Posterior vena cava (tissue), 2 donors: Measurements from ENCODE around the gene RBL1. TPM values are rescaled to one million over a fixed set of nuclear protein-coding genes. Genes with fewer than 3 reads are reported as not detected.
"Not testable (repeated sequence)": the region's sequence is repeated elsewhere in the genome, so short reads cannot be mapped to it uniquely, and the experiment has no call there.

ENCODE experiments used
- DNase-seq: peaks from one replicate; pipeline ENCODE4 v3.0.0-alpha.2; 2020; ENCODE audit warnings: low spot score
- intact Hi-C, 2 donors: fragments of 100-400 bp; cut with DNase I; formaldehyde crosslinking; loops; one replicate each; pipeline versions ENCODE4 v1.14.1 to v1.14.2; 2022 to 2023
- total RNA-seq, 2 donors: library from RNA; stranded (reverse); fragmentation: NEBNext Ultra II Directional; extraction: Animal tissue kit (Norgen Biotek cat#: 25700); gene quantifications; one replicate each; pipeline ENCODE4 v1.2.1, GENCODE V29; 2021
- donor health status: DM: yes; HTN: yes; CAD: no.
- donor health status: DM: yes; HTN: yes; CAD: no.

Gene RBL1
- total RNA-seq, 2 donors from 2014 or later, result 4.4 to 5.3 TPM

DNA sequence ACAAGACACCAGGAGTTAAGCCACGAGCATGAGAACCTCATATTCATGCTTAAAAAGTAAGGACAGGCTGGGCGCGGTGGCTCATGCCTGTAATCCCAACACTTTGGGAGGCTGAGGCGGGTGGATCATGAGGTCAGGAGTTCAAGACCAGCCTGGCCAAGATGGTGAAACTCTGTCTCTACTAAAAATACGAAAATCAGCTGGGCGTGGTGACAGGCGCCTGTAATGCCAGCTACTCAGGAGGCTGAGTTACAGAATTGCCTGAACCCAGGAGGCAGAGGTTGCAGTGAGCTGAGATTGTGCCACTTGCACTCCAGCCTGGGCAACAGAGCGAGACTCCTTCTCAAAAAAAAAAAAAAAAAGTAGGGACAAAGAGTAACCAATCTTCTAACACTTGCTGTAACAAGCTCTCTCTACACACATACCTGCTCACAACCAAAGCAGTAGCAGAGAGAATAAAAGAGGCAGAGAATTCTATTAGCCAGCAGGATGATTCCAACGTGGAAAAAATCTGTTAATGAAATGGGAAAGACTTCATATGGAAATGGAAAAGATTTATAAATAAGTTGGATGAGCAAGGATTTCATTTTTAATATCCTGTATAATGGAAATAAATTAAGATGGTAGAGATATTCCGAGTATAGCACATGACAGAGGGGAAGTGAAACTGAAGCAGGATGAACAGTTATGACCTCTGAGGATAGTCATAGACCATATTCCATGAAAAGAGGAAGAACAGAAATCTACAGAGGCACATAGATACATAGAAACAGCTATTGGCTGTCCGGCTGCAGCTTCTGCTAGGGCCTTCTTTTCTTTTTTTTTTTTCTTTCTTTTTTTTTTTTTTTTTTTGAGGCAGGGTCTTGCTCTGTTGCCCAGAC is 90.5 kb downstream of the RBL1 start:
- intact Hi-C loops, DNase-seq: not testable (repeated sequence)

DNA sequence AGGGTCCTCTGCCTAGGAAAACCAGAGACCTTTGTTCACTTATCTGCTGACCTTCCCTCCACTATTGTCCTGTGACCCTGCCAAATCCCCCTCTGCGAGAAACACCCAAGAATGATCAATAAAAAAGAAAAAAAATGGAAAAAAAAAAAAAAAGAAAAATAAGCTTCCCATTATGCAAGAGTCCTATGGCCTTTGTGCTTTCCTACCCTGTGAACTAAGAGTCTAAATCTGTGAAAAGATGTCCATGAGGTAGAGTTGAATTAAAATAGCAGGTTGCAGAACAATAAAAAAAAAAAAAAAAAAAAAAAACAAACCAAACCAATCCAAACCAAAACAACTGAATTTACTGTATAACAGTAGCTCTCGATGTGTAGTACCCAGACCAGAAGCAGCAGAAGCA is 94.2 kb downstream of the RBL1 start:
- intact Hi-C loops, DNase-seq: not testable (repeated sequence)

DNA sequence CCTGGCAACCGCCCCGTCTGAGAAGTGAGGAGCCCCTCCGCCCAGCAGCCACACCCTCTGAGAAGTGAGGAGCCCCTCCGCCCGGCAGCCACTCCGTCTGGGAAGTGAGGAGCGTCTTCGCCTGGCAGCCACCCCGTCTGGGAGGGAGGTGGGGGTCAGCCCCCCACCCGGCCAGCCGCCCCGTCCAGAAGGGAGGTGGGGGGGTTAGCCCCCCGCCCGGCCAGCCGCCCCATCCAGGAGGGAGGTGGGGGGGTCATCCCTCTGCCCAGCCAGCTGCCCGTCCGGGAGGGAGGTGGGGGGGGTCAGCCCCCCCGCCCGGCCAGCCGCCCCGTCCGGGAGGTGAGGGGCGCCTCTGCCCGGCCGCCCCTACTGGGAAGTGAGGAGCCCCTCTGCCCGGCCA is 95.6 kb downstream of the RBL1 start:
- DNase-seq, intact Hi-C loops: not testable (repeated sequence)

DNA sequence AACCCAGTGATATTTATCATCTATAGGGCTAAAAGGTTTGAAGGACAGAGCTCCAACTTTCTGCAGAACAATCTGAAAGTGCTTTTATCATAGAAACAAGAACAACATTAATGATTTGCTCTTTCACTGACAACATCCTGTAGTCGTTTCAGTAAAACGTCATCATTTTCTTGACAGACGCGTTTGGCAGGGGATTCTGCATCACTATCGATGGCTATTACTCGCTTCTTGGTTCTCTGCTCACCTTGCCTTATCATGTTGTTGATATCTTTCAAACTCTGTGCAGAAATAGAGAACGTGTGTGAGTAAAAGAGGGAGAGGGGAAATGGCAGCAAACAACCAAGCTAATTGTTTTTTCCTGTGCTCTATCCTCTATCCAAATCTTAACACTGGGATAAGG is 97.1 kb downstream of the RBL1 start:
- intact Hi-C loops, result no loop called here
- no peak for DNase-seq

DNA sequence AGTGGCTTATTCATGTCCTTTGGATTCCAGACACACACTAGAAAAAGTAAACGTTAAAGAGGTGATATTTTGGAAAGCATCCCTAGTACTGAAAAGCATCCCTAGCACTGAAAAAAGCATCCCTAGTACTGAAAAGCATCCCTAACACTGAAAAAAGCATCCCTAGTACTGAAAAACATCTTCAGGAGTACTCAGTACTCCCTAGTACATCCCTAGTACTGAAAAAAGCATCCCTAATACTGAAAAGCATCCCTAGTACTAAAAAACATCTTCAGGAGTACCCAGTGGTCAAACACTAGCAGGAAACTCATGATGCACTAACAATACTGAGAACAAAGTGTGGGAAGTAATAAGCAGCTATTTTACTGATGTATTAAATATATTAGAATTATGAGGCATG is 98.7 kb downstream of the RBL1 start:
- intact Hi-C loops, result no loop called here
- DNase-seq, result no peak

DNA sequence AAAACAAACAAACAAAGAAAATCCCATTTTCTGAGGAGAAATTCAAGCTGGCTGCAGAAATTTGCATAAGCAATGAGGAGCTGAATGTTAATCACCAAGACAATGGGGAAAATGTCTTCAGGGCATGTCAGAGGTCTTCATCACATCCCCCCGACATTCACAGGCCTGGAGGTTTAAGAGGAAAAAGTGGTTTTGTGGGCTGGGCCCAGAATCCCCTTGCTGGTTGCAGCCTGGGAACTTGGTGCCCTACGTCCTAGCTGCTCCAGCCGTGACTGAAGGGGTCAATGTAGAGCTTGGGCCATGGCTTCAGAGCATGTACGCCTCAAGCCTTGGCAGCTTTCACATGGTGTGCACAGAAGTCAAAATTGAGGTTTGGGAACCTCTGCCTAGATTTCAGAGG is 101.6 kb downstream of the RBL1 start:
- DNase-seq, intact Hi-C loops: not testable (repeated sequence)

DNA sequence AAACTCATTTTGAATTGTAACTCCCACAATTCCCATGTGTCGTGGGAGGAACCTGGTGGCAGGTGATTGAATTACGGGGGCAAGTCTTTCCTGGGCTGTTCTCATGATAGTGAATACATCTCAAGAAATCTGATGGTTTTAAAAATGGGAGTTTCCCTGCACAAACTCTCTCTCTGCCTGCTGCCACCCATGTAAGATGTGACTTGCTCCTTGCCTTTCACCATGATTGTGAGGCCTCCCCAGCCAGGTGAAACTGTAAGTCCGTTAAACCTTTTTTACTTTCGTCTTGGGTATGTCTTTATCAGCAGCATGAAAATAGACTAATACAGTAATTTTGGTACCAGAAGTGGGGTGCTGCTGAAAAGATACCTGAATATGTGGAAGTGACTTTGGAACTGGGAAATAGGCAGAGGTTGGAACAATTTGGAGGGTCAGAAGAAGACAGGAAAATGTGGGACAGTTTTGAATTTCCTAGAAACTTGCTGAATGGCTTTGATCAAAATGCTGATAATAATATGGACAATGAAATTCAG is 102.9 kb downstream of the RBL1 start:
- intact Hi-C loops, result no loop called here
- no peak for DNase-seq

DNA sequence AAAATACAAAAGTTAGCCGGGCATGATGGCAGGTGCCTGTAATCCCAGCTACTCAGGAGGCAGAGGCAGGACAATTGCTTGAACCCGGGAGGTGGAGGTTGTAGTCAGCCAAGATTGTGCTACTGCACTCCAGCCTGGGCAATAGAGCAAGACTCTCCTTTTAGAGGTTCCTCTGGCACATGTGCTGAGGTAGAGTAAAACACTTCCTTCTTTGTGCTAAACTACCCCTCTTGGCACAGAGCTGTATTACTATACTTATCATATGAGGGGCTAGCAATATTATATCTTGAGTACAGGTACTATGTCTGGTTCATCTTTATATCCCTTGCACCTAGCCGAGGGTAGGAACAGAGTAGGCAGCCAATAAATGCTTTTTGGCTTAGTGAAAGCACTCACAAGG is 104.1 kb downstream of the RBL1 start:
- intact Hi-C loops, result no loop called here
- no peak for DNase-seq

DNA sequence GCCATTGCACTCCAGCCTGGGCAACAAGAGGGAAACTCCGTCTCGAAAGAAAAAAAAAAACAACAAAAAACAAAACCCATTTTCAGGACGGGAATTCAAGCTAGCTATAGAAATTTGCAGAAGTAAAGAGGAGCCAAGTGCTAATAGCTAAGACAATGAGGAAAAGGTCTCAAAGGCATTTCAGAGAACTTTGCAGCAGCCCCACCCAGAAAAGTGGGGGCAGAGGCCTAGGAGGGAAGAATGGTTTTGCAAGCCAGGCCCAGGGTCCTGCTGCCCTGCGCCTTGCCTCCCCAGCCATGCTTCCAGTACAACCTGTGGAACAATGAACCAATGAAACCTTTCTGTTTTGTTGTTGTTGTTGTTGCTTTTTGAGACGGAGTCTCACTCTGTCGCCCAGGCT is 106.0 kb downstream of the RBL1 start:
- DNase-seq, result no peak
- intact Hi-C loops, result no loop called here

DNA sequence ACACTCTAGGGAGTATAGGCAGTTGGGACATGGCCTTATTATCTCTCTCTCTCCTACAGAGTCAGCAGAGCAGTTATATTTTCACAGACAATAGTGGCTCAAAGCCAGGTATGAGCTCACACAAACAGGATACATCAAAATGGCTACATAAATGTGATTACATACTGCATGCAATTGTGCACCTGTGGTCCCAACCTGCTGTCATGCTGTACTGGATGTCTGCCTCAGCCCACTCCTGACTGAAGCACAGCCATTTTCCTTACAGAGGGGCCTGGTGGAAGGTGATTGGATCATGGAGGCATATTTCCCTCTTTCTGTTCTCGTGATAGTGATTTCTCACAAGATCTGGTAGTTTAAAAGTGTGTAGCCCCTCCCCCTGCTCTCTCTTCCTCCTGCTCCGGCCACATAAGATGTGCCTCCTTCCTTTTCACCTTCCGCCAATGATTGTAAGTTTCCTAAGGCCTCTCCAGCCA is 107.3 kb downstream of the RBL1 start:
- intact Hi-C loops, result no loop called here
- no peak for DNase-seq

DNA sequence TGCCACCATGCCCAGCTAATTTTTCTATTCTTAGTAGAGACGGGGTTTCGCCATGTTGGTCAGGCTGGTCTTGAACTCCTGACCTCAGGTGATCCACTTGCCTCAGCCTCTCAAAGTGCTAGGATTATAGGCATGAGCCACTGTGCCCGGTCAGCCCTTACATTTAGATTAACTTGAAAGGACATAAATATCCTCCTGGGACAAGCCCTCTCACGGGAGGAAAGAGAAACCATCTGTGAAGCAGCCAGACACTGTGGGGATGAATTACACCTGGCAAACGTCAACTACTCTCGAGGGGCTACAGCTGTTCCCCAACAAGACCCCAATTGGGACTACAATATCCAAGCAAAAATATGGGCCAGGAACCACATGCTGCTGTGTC is 111.5 kb downstream of the RBL1 start:
- no peak for DNase-seq
- intact Hi-C loops, result no loop called here

DNA sequence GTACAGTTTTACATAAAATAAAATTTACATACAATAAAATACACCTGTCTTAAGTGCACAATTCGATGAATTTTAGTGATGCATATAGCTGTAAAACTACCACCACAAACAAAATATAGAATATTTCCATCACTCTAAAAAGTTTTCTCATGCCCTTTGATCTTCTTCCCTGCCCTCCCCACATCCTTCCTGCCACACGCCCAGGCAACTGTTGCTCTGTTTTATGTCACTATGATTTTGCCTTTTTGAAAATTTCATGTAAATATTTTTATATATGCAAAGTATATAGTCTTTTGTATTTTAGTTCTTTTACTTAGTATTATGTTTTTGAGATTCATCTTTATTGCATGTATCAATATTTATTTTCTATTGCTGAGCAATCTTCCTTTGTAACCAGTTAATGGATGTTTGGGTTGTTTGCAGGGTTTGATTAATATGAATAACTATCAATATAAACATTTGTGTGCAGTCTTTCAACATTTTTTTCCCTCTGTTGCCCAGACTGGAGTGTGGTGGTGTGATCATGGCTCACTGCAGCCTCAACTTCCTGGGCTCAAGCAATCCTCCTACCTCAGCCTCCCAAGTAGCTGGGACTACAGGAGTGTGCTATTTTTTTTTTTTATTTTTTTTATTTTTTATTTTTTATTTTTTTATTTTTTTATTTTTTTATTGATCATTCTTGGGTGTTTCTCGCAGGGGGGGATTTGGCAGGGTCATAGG is 120.5 kb downstream of the RBL1 start:
- intact Hi-C loops, result no loop called here
- peak; percentile 10 for DNase-seq

DNA sequence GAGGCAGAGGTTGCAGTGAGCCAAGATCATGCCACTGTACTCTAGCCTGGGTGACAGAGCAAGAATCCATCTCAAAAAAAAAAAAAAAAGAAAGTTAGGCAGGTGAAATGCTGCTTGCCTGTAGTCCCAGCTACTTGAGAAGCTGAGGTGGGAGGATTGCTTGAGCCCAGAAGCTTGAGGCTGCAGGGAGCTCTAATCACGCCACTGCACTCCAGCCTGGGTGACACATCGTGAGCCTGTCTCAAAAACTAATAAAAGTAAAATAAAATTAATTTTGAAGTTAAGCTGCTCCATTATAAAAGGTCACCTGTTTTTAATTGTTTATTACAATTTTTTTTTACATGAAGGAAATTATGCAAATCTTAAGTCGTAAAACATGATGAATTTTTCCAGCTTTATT is 121.1 kb downstream of the RBL1 start:
- intact Hi-C loops, result no loop called here
- no peak for DNase-seq

DNA sequence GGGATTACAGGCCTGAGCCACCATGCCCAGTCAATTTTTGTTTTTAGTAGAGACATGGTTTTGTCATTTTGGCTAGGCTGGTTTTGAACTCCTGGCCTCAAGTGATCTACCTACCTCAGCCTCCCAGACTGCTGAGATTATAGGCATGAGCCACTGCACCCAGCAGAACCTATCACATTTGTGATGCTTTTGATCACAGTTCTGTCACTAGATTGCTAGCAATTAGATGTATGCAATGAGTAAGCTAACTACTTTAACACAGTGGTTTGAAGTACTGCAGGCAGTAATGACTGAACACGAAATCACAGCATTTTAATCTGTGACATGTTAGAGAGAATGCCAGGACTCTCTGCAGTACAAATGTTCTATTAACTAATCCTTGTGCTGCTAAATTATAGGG is 124.7 kb downstream of the RBL1 start:
- intact Hi-C loops, result no loop called here
- DNase-seq, result no peak

DNA sequence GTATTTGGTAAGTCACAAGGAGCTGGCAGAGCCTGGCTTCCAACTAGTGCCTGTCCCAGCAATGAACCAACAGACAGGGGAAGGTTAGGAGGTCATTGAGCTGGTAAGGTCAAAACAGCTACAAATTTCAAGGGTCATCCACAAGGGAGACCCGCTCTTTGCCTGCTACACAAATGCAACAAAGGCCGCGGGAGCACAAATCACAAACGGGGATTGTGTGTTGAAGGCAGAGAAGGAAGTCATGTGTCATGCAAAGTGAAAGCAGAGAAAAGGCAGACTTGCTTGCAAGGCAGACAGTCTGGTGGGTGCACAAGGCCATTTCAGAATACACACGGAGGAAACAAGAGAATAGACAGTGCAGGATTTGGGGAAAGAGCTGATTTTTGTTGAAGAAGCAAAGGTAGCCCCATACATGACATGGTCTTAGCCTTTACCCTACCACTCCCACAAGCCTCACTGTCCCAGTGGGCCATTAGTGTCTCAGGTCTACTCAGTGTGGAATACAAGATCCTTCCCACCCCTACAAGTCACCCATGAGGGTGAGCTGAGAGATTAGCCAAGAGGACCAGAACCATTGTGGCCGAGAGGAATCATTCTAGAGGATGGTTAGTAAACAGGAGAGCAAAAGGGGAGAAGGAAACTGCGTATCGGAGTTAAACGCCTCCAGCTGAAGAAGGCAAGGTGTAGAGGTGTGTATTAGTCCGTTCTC is 126.2 kb downstream of the RBL1 start:
- DNase-seq, result no peak
- intact Hi-C loops, result no loop called here

DNA sequence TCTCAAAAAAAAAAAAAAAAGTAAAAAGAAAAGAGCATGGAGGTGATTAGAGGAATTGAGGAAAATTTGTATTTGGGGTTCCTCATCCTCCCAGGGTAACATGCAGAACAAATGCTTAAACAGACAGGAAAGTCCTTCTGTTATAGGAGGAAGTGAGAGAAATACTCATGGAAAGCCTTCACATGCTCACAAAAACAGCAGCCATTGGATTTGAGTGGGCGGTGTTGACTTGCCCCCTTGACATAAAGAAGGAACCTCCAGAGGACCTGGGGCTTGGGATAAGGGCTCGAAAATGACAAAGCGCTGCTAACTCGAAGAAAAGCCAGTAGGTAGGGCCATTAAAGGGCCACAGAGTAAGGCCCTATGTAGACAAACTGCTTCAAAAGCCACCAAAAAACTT is 126.7 kb downstream of the RBL1 start:
- no peak for DNase-seq
- intact Hi-C loops, result no loop called here

DNA sequence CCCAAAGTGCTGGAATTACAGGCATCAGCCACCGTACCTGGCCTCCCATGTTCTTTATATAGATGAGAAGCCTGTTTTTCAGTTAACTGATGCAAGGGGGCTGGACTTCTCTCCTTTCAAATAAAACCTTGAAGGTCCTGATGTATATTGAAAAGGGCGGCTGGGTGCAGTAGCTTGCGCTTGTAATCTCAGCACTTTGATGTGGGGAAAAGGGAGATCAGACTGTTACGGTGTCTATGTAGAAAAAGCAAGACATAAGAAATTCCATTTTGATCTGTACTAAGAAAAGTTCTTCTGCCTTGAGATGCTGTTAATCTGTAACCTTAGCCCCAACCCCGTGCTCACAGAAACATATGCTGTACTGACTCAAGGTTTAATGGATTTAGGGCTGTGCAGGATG is 128.2 kb downstream of the RBL1 start:
- no peak for DNase-seq
- intact Hi-C loops, result no loop called here

DNA sequence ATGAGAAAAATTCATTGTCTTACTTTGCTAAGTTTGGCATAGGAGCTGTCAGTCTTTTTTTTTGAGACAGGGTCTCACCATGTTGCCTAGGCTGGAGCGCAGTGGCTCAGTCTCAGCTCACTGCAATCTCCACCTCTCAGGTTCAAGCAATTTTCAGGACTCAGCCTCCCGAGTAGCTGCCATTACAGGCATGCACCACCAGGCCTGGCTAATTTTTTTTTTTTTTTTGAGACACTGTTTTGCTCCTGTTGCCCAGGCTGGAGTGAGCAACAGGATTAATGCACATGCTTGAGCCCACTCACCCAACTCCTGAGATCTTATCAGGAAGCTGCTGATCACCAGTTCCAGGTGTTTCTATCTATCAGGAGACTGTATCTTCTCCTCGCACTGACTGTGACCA is 128.8 kb downstream of the RBL1 start:
- intact Hi-C loops, DNase-seq: not testable (repeated sequence)

DNA sequence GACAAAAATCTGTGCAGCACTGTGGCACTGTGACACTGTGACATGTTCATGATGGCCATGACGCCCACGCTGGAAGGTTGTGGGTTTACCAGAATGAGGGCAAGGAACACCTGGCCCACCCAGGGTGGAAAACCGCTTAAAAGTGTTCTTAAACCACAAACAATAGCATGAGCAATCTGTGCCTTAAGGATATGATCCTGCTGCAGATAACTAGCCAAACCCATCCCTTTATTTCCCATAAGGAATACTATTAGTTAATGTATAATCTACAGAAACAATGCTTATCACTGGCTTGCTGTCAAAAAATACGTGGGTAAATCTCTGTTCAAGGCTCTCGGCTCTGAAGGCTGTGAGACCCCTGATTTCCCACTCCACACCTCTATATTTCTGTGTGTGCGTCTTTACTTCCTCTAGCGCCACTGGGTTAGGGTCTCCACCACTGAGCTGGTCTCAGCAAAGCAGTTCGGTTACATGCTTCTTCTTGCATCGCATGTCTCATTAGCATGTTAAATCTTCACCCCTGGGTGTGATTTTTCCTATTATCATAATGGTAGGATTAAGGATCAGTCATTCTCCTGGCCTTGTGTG is 133.3 kb downstream of the RBL1 start:
- DNase-seq, result peak; percentile 20
- intact Hi-C loops, result not testable (repeated sequence)
